Activated CD8-positive, alpha-beta memory T cell treated with anti-CD3 and anti-CD28 coated beads, Interleukin-2, amount 50 U/mL, for 1 hour (primary cell): ENCODE results near the gene RFC3.
"Not testable (repeated sequence)": the region's sequence is repeated elsewhere in the genome, so short reads cannot be mapped to it uniquely, and the experiment has no call there.

Experiments used
- DNase-seq: peaks from one replicate; pipeline ENCODE4 v3.0.0-alpha.2; 2020; ENCODE audit errors: extremely low read depth

The RFC3 gene

GRCh38 chr13:33812829-33813228, 5.1 kb upstream of the RFC3 start:
- not testable (repeated sequence) for DNase-seq

GRCh38 chr13:33815011-33815550, 2.9 kb upstream of the RFC3 start:
- no peak for DNase-seq

GRCh38 chr13:33816912-33817311, 1.0 kb upstream of the RFC3 start:
- no peak for DNase-seq

GRCh38 chr13:33817513-33817900, 442 bp upstream of the RFC3 start:
- DNase-seq = no peak

GRCh38 chr13:33825083-33825482, 7.1 kb downstream of the RFC3 start:
- DNase-seq = no peak

GRCh38 chr13:33827139-33827538, 9.2 kb downstream of the RFC3 start:
- no peak for DNase-seq

- no peak for DNase-seq
Observed at GRCh38 chr13:33828431-33829129, 10.6 kb downstream of the RFC3 start.

- no peak for DNase-seq
Observed at GRCh38 chr13:33832872-33833271, 14.9 kb downstream of the RFC3 start.

GRCh38 chr13:33838647-33839046, 20.7 kb downstream of the RFC3 start:
- no peak for DNase-seq

- no peak for DNase-seq
Observed at GRCh38 chr13:33840402-33840801, 22.5 kb downstream of the RFC3 start.

GRCh38 chr13:33842207-33842606, 24.3 kb downstream of the RFC3 start:
- no peak for DNase-seq

- DNase-seq = no peak
Observed at GRCh38 chr13:33842986-33843385, 25.0 kb downstream of the RFC3 start.

GRCh38 chr13:33845572-33846302, 27.8 kb downstream of the RFC3 start:
- DNase-seq = no peak

GRCh38 chr13:33846303-33847062, 28.5 kb downstream of the RFC3 start:
- no peak for DNase-seq

GRCh38 chr13:33849211-33849610, 31.3 kb downstream of the RFC3 start:
- no peak for DNase-seq

- DNase-seq = no peak
Observed at GRCh38 chr13:33855371-33855895, 37.5 kb downstream of the RFC3 start.

GRCh38 chr13:33859691-33860303, 41.8 kb downstream of the RFC3 start:
- DNase-seq = no peak

GRCh38 chr13:33860526-33860925, 42.6 kb downstream of the RFC3 start:
- DNase-seq = no peak

GRCh38 chr13:33862016-33862415, 44.1 kb downstream of the RFC3 start:
- no peak for DNase-seq

- no peak for DNase-seq
Observed at GRCh38 chr13:33863188-33863789, 45.3 kb downstream of the RFC3 start.

- no peak for DNase-seq
Observed at GRCh38 chr13:33865945-33866344, 48.0 kb downstream of the RFC3 start.
